ENCODE results near the gene RFX8. TPM values are rescaled to one million over a fixed set of nuclear protein-coding genes. Genes with fewer than 3 reads are reported as not detected.

The RFX8 gene
- polyA plus RNA-seq, 3 donors = not detected

DNA sequence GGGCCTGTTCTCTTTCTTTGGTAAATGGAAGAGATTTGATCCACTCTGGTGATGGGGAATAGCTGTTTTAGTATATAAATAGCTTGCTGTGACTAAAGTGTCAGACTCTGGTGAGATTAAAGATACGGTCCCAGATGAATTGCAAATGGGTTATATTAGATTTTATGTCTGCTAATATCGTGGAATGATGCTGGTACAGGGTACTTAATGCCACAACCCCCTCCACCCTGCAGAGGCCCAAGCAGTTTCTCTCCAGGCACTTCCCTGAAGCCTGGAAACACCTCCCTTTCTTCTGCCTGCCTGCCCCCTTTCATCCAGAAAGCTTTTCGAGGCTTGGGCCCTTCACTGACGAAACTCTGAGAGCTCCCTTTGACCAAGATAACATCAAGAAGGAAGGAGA, 21.4 kb upstream of the RFX8 start:
- Histone ChIP-seq H3K9me3 (replicated peaks in 1 of 2; ENCODE audit: control insufficient read depth in 1 of 2, insufficient read depth in 1 of 2, low read length in 2 of 2) (no peaks in the 10 kb centered on the region), H3K9ac (ENCODE audit: insufficient read depth, low read length, poor library complexity, severe bottlenecking) (no peak overlapping the region), H3K4me3 (replicated peaks in 1 of 3; ENCODE audit: low read depth in 2 of 3, low read length in 3 of 3) (no peak overlapping the region), H3K4me2 (replicated peaks; ENCODE audit: extremely low read depth, low read length, poor library complexity, severe bottlenecking) (no peak overlapping the region), H3K36me3 (replicated peaks in 1 of 2; ENCODE audit: control insufficient read depth in 1 of 2, insufficient read depth in 2 of 2, low read length in 2 of 2) (no peaks in the 10 kb centered on the region), H4K20me1 (ENCODE audit: insufficient read depth, low read length) (no peaks in the 10 kb centered on the region), H3K27ac (ENCODE audit: low read depth in 1 of 2, low read length in 2 of 2) (no peak overlapping the region), H3K4me1 (ENCODE audit: control insufficient read depth in 1 of 2, insufficient read depth in 2 of 2, low read length in 2 of 2) (peaks cover 15% of the 10 kb centered on the region in 2 donors), H2AFZ (ENCODE audit: insufficient read depth, low read depth, low read length, poor library complexity, severe bottlenecking) (no peak overlapping the region), H3K79me2 (ENCODE audit: insufficient read depth, low read length) (no peaks in the 10 kb centered on the region), H3K27me3 (ENCODE audit: control insufficient read depth in 2 of 2, insufficient read depth in 2 of 2, low read length in 2 of 2) (no peaks in the 10 kb centered on the region)
- peaks cover 0 to 7% (median 7%) of the 10 kb centered on the region in 3 donors for H3K27me3 Mint-ChIP-seq (ENCODE audit: low read depth in 3 of 3)
- H3K9me3 Mint-ChIP-seq = peaks cover 0 to under 1% (median 0%) of the 10 kb centered on the region in 7 donors
- no peak overlapping the region for H3K4me3 Mint-ChIP-seq
- no CpG with 5 or more reads among the region's 4 CpGs for WGBS (ENCODE audit: insufficient coverage)
- TF ChIP-seq CTCF (IDR thresholded peaks at IDR 0.05) = no peak
- DNase-seq = no peak
- H3K4me1 Mint-ChIP-seq = peaks cover 21% of the 10 kb centered on the region
- no peak overlapping the region for H3K27ac Mint-ChIP-seq
- intact Hi-C loops (cut with micrococcal nuclease) = no loop called here
- no peaks in the 10 kb centered on the region for H3K36me3 Mint-ChIP-seq

GRCh38 chr2:101492936-101493473, 18.1 kb upstream of the RFX8 start:
- intact Hi-C loops (cut with micrococcal nuclease) = no loop called here
- Histone ChIP-seq H3K27ac (ENCODE audit: low read depth in 1 of 2, low read length in 2 of 2) (no peak overlapping the region), H3K79me2 (ENCODE audit: insufficient read depth, low read length) (no peaks in the 10 kb centered on the region), H3K36me3 (replicated peaks in 1 of 2; ENCODE audit: control insufficient read depth in 1 of 2, insufficient read depth in 2 of 2, low read length in 2 of 2) (no peaks in the 10 kb centered on the region), H3K4me2 (replicated peaks; ENCODE audit: extremely low read depth, low read length, poor library complexity, severe bottlenecking) (no peak overlapping the region), H2AFZ (ENCODE audit: insufficient read depth, low read depth, low read length, poor library complexity, severe bottlenecking) (no peak overlapping the region), H3K4me3 (replicated peaks in 1 of 3; ENCODE audit: low read depth in 2 of 3, low read length in 3 of 3) (no peak overlapping the region), H4K20me1 (ENCODE audit: insufficient read depth, low read length) (no peaks in the 10 kb centered on the region), H3K9ac (ENCODE audit: insufficient read depth, low read length, poor library complexity, severe bottlenecking) (no peak overlapping the region), H3K27me3 (ENCODE audit: control insufficient read depth in 2 of 2, insufficient read depth in 2 of 2, low read length in 2 of 2) (no peaks in the 10 kb centered on the region), H3K4me1 (ENCODE audit: control insufficient read depth in 1 of 2, insufficient read depth in 2 of 2, low read length in 2 of 2) (peaks cover 4 to 6% of the 10 kb centered on the region in 2 donors), H3K9me3 (replicated peaks in 1 of 2; ENCODE audit: control insufficient read depth in 1 of 2, insufficient read depth in 1 of 2, low read length in 2 of 2) (peaks cover 0 to 5% of the 10 kb centered on the region in 2 donors)
- Mint-ChIP-seq H3K9me3 (peaks cover 0 to 10% (median 4%) of the 10 kb centered on the region in 7 donors), H3K4me3 (no peak overlapping the region), H3K27ac (no peak overlapping the region), H3K4me1 (peaks cover 9% of the 10 kb centered on the region), H3K27me3 (ENCODE audit: low read depth in 3 of 3) (peaks cover 0 to 8% (median 7%) of the 10 kb centered on the region in 3 donors), H3K36me3 (no peaks in the 10 kb centered on the region)
- no peak for DNase-seq
- TF ChIP-seq CTCF (IDR thresholded peaks at IDR 0.05) = no peak
- 100% methylated on average over 1 of the region's 6 CpGs for WGBS (ENCODE audit: insufficient coverage)
